HCT116 (cell line): ENCODE measurements around the gene SPATS2L.

Experiments
- CEBPB ChIP-seq: IDR thresholded peaks from 2 replicates; pipeline ENCODE4 v1.6.1; 2012; ENCODE audit warnings: low read depth
- CTCF ChIP-seq, 3 experiments: fragments of 200-600 bp in 1 of 3; sonication (generic) in 1 of 3; IDR thresholded peaks in 2 of 3; conservative IDR thresholded peaks in 1 of 3; 2 replicates each; pipeline ENCODE4 v1.5.1; 2012 to 2017; ENCODE audit warnings: low read depth in 2 of 3, low read length in 2 of 3, antibody characterized with exemption in 1 of 3, borderline replicate concordance in 1 of 3, control low read depth in 1 of 3, mild to moderate bottlenecking in 1 of 3, mixed read lengths in 1 of 3, mixed run types in 1 of 3, moderate library complexity in 1 of 3; ENCODE audit not compliant: insufficient read depth in 1 of 3
- EZH2 ChIP-seq: fragments of 200-600 bp; sonication (generic); IDR thresholded peaks from 2 replicates; pipeline ENCODE4 v1.6.1; 2017; ENCODE audit warnings: antibody characterized with exemption, mixed run types
- EZH2phosphoT487 ChIP-seq: fragments of 200-600 bp; IDR thresholded peaks from 2 replicates; pipeline ENCODE4 v1.6.1; 2018; ENCODE audit warnings: antibody characterized with exemption, borderline replicate concordance
- POLR2AphosphoS5 ChIP-seq: IDR thresholded peaks from 2 replicates; pipeline ENCODE4 v1.6.1; 2011; ENCODE audit warnings: mild to moderate bottlenecking, low read depth, low read length, moderate library complexity
- RAD21 ChIP-seq: IDR thresholded peaks from 2 replicates; pipeline ENCODE4 v1.6.1; 2012; ENCODE audit warnings: low read depth, mild to moderate bottlenecking
- SP1 ChIP-seq: IDR thresholded peaks from 2 replicates; pipeline ENCODE4 v1.6.1; 2012; ENCODE audit warnings: low read depth
- YY1 ChIP-seq: IDR thresholded peaks from 2 replicates; pipeline ENCODE4 v1.6.1; 2011; ENCODE audit warnings: low read length, low read depth, moderate library complexity, mild to moderate bottlenecking; ENCODE audit not compliant: insufficient replicate concordance; ENCODE audit errors: extremely low read depth
- TF ChIP-seq, protein P1 (sequence below): IDR thresholded peaks from 2 replicates; pipeline ENCODE4 v1.6.1; 2012; ENCODE audit warnings: low read depth

DNA sequence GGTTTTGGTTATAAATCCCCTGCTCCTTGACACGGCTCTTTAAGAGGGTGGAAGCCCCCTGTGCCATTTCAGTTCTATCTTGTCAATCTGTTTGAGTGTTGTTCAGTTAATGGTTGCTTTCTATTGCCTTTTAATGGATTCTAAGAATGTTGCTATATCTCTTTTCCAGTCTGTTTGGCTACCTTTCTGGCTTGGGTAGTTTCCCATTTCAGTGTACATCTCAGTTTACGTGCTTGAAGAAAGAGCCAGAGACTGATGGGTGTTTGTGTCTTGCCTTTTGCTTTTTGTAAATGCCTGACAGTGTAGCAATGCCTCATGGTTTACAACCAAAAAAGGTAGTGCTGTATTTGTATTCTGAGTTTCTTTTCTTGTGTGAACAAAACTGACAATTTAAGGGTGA, 45.3 kb downstream of the SPATS2L start:
- TF ChIP-seq YY1: no peak
- TF ChIP-seq CEBPB: no peak
- TF ChIP-seq CTCF (IDR thresholded peaks at IDR 0.05 in 2 of 3, conservative IDR thresholded peaks at IDR 0.05 in 1 of 3; ENCODE audit: borderline replicate concordance in 1 of 3, insufficient read depth in 1 of 3, low read depth in 2 of 3, low read length in 2 of 3): no peak
- TF ChIP-seq EZH2: no peak
- TF ChIP-seq, protein P1, sequence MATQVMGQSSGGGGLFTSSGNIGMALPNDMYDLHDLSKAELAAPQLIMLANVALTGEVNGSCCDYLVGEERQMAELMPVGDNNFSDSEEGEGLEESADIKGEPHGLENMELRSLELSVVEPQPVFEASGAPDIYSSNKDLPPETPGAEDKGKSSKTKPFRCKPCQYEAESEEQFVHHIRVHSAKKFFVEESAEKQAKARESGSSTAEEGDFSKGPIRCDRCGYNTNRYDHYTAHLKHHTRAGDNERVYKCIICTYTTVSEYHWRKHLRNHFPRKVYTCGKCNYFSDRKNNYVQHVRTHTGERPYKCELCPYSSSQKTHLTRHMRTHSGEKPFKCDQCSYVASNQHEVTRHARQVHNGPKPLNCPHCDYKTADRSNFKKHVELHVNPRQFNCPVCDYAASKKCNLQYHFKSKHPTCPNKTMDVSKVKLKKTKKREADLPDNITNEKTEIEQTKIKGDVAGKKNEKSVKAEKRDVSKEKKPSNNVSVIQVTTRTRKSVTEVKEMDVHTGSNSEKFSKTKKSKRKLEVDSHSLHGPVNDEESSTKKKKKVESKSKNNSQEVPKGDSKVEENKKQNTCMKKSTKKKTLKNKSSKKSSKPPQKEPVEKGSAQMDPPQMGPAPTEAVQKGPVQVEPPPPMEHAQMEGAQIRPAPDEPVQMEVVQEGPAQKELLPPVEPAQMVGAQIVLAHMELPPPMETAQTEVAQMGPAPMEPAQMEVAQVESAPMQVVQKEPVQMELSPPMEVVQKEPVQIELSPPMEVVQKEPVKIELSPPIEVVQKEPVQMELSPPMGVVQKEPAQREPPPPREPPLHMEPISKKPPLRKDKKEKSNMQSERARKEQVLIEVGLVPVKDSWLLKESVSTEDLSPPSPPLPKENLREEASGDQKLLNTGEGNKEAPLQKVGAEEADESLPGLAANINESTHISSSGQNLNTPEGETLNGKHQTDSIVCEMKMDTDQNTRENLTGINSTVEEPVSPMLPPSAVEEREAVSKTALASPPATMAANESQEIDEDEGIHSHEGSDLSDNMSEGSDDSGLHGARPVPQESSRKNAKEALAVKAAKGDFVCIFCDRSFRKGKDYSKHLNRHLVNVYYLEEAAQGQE: no peak
- no peak for TF ChIP-seq EZH2phosphoT487
- TF ChIP-seq RAD21: no peak
- no peak for TF ChIP-seq SP1
- TF ChIP-seq POLR2AphosphoS5: no peak
